DOHH2 (cell line): ENCODE data around the gene CACNA2D3.

Experiments
- CTCF ChIP-seq: fragments of 200-600 bp; sonication (generic); IDR thresholded peaks from one replicate; pipeline ENCODE4 v1.5.1; 2014; ENCODE audit warnings: antibody characterized with exemption, mild to moderate bottlenecking, low read depth, low read length; ENCODE audit not compliant: poor library complexity, severe bottlenecking
- EZH2phosphoT487 ChIP-seq: fragments of 200-600 bp; sonication (generic); IDR thresholded peaks from 2 replicates; pipeline ENCODE4 v1.6.1; 2017; ENCODE audit warnings: borderline replicate concordance, mild to moderate bottlenecking, antibody characterized with exemption, low read length, moderate library complexity, mixed read lengths

- TF ChIP-seq CTCF (no peak), EZH2phosphoT487 (no peak)
Observed at GRCh38 chr3:55044486-55044885, 922.1 kb downstream of the CACNA2D3 start.
